LNCAP (cell line): ENCODE measurements around the gene MRPL43.

ENCODE experiments used
- CTCF ChIP-seq: fragments of 450-650 bp; IDR thresholded peaks from 2 replicates; pipeline ENCODE4 v1.5.1; 2017; ENCODE audit warnings: mild to moderate bottlenecking

Gene MRPL43

GRCh38 chr10:100980311-100980710 lies 7.0 kb downstream of the MRPL43 start:
- no peak for TF ChIP-seq CTCF

- TF ChIP-seq CTCF, result no peak
Measured at GRCh38 chr10:100979791-100980272, 7.5 kb downstream of the MRPL43 start.

GRCh38 chr10:100978901-100979195 lies 8.4 kb downstream of the MRPL43 start:
- TF ChIP-seq CTCF, result no peak

- TF ChIP-seq CTCF, result no peak
Measured at GRCh38 chr10:100978121-100978900, 9.0 kb downstream of the MRPL43 start.

- no peak for TF ChIP-seq CTCF
Measured at GRCh38 chr10:100977436-100977835, 9.9 kb downstream of the MRPL43 start.

- TF ChIP-seq CTCF, result no peak
Measured at GRCh38 chr10:100976906-100977305, 10.4 kb downstream of the MRPL43 start.

- TF ChIP-seq CTCF, result no peak
Measured at GRCh38 chr10:100972904-100973535, 14.3 kb downstream of the MRPL43 start.
